HG02642 (cell line): ENCODE results near the gene IL1F10.

ENCODE experiments used
- ATAC-seq: cut with Tn5 transposase; IDR thresholded peaks from one replicate; pipeline ENCODE4 v1.9.1; 2021; ENCODE audit warnings: mild to moderate bottlenecking; ENCODE audit not compliant: unreplicated experiment, poor library complexity

The IL1F10 gene, protein sequence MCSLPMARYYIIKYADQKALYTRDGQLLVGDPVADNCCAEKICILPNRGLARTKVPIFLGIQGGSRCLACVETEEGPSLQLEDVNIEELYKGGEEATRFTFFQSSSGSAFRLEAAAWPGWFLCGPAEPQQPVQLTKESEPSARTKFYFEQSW

DNA sequence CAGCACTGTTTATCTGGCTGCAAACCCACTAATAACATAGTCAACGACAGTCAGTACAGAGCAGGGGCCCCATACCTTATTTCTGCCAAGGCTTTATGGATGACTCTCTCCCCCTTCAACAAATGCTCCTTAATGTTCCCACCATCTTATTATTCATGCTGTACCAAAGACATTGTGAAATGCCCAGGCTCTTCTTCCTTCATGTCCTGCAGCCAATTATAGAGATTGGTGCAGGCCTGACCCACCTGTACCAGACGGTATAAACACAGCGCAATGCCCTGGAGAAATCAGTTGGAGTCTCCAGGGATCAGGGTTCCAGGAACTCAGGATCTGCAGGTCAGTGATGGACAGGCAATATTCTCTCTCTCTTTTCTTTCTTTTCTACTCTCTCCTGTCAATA, at the start of gene IL1F10:
IL1F10 (plus strand) TSS at position 290 of the 400 bp plus-strand sequence. CDS start 4,769 bp downstream, outside the sequence.
- no peak for ATAC-seq

DNA sequence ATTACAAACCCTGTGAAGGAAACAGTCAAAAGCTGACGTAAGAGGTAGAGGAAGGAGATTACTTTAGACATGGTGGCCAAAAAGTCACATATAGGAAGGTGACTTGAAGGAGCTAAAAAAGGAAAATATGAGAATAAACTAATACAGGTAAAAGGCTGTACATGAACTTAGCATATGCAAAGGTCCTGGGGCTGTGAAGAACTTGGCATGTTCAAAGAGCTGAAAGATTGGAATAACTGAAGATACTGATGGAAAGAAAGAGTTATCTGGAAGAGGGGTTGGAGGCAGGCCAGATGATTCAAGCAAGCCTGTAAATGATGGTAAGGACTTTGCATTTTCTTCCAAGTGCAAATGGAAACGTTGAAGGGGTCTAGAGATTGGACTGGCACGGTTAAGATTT, 49.3 kb upstream of the IL1F10 start:
- ATAC-seq = no peak

DNA sequence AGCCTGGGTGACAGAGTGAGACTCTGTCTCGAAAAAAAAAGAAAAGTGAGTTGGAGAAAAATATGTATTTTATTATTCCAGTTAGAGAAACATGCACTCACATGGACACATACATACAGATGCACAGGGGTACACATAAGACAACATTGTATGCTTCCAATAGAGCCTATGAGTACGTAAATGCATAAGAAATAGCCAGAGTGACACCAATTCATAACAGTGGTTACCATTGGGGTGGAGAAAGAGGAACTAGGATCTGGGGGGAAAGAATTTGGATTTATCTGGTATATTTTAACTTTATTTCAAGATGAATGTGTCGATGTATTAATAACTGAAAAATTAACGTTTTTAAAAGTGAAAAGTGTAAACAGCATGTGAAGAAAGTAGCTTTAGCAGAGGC, 46.5 kb upstream of the IL1F10 start:
- no peak for ATAC-seq

DNA sequence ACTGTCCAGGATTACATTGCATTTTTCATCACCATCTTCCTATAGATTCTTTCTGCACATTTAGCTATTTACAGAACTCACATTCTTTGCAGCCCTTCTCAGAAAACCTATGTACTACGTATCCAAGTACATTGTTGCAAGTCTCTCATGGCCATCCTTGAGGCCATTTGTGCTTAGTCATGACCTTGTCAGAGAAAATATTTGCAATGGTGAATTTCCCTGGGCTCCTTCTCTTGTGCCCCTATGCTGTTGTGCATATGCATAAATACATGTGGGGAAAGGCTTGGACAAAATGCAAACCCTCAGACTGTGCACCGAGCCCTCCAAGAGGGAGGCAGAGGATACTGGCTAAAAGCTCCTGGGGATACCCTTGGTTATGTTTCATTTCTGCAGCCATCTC, 43.0 kb upstream of the IL1F10 start:
- no peak for ATAC-seq

DNA sequence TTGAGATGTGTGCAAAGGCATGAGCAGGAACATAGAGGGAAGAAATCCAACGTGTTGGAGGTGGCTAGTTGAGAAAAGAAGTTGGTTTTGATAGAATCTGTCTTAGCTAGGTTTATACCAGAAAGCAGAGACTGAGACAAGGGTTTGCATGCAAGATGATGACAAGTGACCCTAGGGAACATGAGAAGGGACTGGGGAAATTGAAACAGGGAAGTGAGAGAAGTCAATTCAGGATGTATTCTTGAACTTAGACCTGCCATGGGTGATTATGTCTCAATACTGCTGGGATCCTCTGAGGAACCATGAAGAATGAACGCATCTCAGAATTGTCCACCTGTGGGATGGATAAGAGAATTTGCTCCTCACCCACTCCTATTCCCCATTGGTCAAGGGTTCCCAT, 42.0 kb upstream of the IL1F10 start:
- ATAC-seq = no peak

DNA sequence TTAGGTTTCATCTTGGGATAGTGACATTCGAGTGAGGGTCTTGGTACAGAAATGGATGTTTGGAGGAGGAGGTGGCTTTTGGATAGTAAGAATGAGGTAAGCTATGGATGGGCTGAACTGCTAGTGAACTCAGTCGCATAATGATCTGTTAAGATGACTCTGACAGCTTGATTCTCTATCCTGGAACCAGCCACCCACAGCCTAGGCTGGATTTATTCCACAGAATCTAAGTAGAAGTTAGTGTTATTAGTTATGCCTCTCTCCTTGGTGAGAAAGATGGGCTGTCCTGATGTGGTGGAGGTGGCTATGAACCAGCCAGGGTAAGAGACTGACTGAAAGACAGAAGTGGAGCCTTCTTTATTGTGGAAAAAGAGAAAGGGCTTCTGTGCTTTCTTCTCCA, 40.1 kb upstream of the IL1F10 start:
- ATAC-seq = no peak

DNA sequence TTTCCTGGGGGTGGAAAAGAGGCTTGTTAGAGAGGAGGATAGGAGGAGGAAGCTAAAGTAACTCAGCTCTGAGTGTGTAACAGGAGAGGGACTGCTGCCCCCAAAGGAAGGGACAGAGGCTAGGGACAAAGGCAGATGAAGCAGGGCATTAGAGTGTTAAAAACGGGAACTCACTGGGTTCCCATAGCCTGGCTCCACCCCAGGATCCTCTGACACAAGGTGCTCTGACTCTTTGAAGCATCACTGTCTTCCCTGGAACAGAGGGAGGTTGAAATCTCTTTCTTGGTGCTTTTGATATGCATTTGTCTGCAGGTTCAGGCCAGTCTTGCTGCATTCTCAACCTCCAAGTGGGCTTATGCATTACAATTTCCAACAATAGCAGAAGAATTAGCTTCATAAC, 39.7 kb upstream of the IL1F10 start:
- ATAC-seq = no peak

DNA sequence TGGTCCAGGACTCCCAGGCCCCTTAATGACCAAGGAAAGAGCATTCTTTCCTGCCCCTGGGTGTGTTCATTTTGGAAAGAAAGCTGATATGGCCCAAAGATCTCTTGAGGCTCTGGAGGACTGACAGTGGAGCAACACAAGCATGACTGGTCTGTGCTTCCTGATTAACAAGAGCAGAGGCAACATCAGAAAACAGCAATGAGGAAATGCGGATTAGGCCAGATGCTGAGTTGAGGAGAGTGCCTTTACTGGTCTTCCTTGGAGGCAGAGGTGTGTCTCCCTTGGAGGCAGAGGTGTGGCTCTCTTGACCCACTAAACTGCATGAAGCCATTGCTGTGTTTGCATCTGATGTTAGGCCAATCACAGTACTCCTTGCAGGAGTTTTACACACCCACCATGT, 35.0 kb upstream of the IL1F10 start:
- no peak for ATAC-seq

DNA sequence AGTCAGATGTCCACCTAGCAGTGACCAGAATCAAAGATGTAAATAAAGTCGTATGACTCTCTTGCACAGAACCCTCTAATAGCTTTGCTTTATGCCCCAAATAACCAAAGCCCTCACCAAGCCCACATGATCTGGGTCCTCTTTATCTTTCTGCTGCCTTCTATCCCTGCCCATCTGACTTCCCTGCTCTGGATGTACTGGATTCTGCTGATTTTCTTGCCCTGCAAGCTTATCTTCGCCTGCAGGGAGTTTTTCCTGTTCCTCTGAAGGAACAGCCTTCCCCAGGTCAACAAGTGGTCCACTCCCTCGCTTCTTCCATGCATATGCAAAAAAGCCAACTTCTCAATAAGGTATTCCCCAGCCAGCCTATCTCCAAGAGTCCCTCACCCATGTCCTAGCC, 33.8 kb upstream of the IL1F10 start:
- ATAC-seq = no peak

DNA sequence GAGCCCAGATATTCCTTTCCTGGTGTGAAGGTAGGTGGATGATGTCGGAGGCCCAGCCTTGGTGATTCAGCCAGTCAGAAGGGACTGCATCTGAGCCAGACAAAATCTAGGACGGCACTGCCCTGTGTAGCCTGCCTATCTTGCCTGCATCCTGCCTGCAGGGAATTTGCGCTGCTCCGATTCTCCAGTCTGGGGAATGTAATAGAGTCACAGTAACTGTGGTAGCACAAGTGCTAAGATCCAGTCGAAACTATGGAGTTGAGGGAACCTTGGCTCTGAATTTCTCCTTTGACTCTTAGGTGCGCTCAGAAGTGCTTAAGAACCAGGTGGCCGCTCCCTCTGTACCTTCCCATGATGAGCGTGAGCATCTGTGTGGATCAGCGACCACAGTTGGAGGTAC, 31.0 kb upstream of the IL1F10 start:
- no peak for ATAC-seq

DNA sequence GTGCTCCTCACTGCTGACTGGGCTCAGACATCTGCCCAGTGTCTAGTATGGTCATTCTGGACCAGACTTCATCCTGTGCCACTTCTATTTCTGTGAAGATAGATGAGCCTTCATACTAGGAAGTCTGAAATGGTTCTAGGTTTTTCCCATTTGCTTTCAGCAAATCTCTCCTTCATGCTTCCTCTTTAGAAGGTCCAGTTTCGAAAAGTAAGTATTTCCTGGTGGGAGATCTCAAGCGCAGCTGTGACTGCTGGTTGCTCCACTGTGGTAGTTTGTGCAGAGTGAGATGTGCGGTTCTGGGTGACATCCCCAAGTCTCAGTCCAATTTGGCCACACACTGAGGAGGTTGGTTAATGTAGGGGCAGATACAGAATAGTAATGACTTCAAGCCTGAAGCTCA, 29.5 kb upstream of the IL1F10 start:
- no peak for ATAC-seq

DNA sequence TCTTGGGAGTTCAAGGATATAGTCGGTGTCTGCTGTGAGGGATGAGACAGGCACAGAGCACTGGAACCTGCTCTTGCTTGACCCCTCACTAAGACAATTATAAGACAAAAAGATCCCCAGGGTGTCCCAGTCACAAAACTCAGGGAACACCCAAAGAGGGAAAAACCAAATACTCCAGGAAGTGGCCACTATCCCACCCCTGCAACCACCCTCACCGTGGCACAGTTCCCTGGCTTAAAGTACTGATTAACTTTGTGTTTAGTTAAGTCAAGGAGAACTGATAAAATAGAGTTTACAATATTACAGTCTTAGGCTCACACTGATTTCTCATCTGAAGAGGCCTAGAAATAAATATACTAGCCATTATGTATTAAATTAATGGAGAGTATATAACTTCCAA, 28.6 kb upstream of the IL1F10 start:
- ATAC-seq = no peak

DNA sequence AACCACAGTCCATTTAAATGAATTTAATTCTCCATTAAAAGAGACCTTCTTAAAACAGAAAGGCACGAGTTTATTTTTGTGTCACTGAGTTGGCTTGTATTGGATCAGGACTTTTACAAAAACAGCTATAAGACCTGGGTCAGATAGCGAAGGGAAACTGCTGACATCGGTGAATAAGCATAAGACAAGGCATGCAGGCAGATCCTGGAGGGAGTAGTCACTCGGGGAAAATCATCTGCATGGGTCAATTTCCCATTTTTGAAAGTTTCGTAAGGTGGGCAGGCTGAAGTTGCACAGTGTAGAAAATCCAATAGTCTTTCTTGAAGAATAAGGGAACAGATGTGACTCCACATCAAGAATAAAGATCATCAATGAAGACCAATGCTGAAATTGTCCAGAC, 28.1 kb upstream of the IL1F10 start:
- ATAC-seq = no peak

DNA sequence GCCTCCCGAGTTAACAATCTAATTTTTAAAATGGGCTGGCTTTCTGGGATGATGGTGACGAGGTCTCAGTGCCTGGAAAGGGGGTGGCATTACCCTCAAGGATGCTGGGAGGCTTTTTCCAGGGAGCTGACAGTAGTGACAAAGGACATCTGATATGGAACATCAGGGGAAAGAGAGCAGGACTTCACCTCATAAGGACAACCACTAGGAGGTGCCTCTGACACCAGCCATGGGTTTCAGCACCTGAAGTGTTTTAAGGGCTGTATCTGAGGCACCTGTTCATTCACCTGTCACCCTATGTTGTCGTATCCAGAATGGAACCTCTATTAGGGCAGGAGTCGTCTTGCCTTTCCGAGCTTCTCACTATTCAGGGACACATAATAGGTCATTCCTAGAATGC, 25.9 kb upstream of the IL1F10 start:
- ATAC-seq = no peak

DNA sequence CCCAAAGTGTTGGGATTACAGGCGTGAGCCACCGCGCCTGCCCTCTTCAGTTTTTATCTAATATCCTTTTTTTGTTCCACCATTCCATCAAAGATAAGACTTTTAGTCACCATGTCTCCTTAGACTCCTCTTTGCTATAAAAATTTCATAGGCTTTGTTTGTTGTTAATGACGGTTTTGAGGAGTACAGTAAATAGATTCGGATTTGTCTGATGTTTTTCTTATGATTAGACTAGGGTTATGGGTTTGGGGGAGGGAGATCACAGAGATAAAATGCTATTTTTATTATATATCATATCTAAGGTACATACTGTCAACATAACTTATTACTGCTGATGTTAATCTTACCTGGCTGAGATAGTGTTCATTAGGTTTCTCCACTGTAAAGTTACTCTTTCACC, 21.3 kb upstream of the IL1F10 start:
- ATAC-seq = no peak

DNA sequence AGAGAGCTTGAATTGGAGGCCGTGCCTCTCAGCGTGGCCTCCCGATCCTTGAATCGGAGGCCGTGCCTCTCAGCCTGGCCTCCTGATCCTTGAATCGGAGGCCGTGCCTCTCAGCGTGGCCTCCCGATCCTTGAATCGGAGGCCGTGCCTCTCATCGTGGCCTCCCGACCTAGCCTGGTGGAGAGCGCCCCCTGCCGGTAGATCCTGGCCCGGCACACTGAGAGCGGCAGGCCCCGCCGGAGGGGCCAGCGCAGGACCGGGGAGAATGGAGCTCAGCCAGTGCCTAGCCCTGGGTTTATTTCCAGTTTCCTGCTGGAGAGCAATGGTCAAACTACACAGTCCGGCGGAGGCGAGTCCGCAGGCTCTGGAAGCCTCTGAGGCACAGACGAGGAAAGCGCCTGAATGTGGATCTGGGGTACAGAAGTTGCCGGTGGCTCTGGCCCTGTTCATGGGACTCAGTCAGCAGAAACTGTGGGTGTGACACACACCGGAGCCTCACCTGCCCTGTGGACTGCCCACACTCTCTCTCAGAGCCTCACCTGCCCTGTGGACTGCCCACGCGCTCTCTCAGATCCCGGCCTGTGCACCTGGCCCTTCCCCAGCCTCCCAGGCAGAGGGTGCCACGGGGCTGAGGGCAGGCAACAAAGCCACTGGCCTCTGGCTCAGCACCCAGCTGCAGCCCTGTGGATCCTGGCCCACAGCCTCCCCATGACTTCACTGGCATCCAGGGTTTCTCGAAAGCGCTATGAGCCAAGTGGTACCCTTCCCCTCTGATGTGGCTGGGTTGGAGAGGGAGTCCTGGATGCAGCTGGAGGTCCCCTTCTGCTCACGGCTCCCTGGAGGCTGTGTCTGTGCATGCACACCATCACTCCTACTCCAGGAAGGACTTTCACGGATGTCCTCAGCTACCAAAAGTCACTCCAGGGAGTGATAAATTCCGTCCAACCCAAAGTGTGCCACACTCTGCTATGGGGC, 16.6 kb upstream of the IL1F10 start:
- ATAC-seq = no peak

DNA sequence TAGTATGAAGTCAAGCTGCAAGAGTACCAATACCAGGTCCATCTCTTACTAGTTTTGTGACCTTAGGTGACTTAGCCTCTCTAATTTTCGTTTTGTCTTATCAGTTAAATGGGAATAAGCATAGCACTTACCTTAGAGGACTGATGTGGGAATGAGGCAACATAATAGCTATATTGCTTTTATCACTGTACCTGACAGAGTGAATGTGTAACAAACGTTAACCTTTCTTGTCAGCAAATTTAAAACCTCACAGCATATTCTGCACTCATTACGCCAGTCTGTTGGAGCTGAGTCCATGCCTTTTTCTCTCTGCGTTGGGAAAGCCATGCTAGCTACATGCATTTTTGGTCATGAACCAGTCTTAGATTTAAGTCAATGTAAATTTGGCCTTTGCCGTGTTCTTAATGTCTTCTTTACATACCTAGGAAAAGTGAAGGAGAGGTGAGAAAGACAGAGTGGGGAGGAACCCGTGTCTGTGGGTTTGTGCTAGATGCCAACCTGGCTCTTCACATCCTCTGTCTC, 15.3 kb upstream of the IL1F10 start, which contains the start of gene IL36B:
IL36B (minus strand) TSS at position 472 of the 522 bp plus-strand sequence.
- no peak for ATAC-seq

DNA sequence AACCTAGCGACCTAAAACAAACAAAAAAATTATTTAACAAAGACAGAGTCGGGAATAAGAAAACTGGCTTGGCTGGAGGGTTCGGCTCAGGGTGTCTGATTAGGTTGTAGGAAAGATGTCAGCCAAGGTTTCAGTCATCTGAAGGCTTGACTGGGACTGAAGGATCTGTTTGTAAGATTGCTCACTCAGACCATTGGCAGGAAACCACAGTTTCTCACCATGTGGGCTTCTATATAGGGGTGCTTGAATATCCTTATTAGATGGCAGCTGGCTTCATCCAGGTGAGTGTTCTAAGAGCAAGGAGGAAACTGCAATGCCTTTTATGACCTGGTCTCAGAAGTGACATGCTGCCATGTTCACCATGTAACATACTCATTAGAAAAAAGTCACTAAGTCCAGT, 14.1 kb upstream of the IL1F10 start:
- ATAC-seq = no peak

DNA sequence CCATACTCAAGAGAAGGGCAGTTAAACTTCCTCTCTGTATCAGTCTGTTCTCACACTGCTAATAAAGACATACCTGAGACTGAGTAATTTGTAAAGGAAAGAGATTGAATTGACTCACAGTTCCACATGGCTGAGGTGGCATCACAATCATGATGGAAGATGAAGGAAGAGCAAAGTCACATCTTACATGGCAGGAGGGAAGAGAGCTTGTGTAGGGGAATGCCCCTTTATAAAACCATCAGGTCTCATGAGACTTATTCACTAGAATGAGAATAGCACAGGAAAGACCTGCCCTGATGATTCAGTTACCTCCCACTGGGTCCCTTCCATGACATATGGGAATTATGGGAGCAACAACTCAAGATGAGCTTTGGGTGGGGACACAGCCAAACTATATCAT, 13.7 kb upstream of the IL1F10 start:
- no peak for ATAC-seq

DNA sequence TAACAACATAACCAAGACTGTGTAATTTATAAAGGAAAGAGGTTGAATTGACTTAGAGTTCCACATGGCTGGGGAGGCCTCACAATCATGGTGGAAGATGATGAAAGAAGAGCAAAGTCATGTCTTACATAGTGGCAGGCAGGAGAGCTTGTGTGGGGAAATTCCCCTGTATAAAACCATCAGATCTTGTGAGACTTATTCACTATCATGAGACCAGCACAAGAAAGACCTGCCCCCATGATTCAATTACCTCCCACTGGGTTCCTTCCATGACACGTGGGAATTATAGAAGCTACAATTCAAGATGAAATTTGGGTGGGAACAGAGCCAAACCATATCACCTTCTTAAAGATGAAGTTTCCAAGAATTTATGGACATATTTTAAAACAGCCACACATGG, 11.2 kb upstream of the IL1F10 start:
- ATAC-seq = no peak

DNA sequence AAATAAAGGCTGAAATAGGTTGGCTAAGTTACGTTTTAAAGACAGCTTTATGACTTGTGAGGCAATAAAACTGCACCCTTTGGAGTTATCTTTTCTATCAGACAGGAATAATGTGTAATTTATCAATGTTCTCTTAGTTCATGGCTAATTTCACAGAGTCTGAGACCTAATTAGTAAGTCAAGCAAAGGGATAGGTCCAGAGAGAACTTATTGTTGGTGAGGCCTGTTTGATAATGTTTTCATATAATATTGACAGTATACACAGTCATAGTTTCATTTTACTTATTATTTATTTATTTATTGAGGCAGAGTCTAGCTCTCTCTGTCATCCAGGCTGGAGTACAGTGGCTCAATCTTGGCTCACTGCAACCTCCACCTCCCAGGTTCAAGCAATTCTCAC, 10.7 kb upstream of the IL1F10 start:
- no peak for ATAC-seq
